Ovary (tissue), 9 donors: ENCODE data around the gene ATP6V0A4. TPM values are rescaled to one million over a fixed set of nuclear protein-coding genes. Genes with fewer than 3 reads are reported as not detected.

Experiments
- DNase-seq, 5 donors: peaks; one replicate each; pipeline ENCODE4 v3.0.0-alpha.2; 2019 to 2020
- H3K27ac ChIP-seq, 2 donors: fragments of 200-600 bp; one replicate each; pipeline versions ENCODE4 v1.5.1 to v1.8.0; 2019 to 2022
- H3K27me3 ChIP-seq: fragments of 200-600 bp; one replicate; pipeline ENCODE4 v1.8.0; 2022
- H3K36me3 ChIP-seq: fragments of 200-600 bp; sonication (generic); one replicate; pipeline ENCODE4 v1.5.1; 2019
- H3K4me1 ChIP-seq: one replicate; pipeline ENCODE4 v1.8.1; 2013; ENCODE audit warnings: mild to moderate bottlenecking, moderate library complexity; ENCODE audit not compliant: insufficient read depth
- H3K4me3 ChIP-seq: fragments of 200-600 bp; sonication (generic); one replicate; pipeline ENCODE4 v1.5.1; 2017
- H3K9me3 ChIP-seq, 2 donors: fragments of 200-600 bp in 1 of 2; sonication (generic) in 1 of 2; one replicate each; pipeline versions ENCODE4 v1.5.1 to v1.8.1; 2013 to 2019; ENCODE audit warnings: mild to moderate bottlenecking in 1 of 2, moderate library complexity in 1 of 2
- EP300 ChIP-seq: sonication (generic); formaldehyde crosslinking; IDR thresholded peaks from one replicate; pipeline ENCODE4 v1.6.1; 2017; ENCODE audit warnings: antibody characterized with exemption
- POLR2A ChIP-seq: fragments of 450-650 bp; IDR thresholded peaks from one replicate; pipeline ENCODE4 v1.6.1; 2017; ENCODE audit warnings: antibody characterized with exemption, mild to moderate bottlenecking, moderate library complexity
- WGBS, 3 donors: extraction: QIAGEN DNeasy Blood & Tissue Kit in 1 of 3; methylation state at CpG; one replicate each; pipeline versions ENCODE4 v1.1.5 to v1.1.7; 2013 to 2017; 5-methylcytosine and 5-hydroxymethylcytosine counted together
- intact Hi-C, 4 donors: fragments of 100-400 bp; cut with DNase I; formaldehyde crosslinking; loops; one replicate each; pipeline versions ENCODE4 v1.11.0 to v1.15.1; 2022 to 2023
- polyA plus RNA-seq, 2 donors: library from polyadenylated mRNA; stranded (reverse); fragments of 200-250 nt in 1 of 2; fragments of 350-450 nt in 1 of 2; fragmentation: Illumina TruSeq in 1 of 2; extraction: RNeasy Lipid Tissue Mini Kit (QIAGEN cat#74804) in 1 of 2; gene quantifications; one replicate each; pipeline ENCODE4 v1.2.3, GENCODE V29; 2013 to 2014
- total RNA-seq, 7 donors: library from RNA; depleted of rRNA in 2 of 7; stranded (reverse); fragments of >200 nt in 2 of 7; fragmentation: NEBNext Ultra II Directional in 3 of 7; extraction: Animal tissue kit (Norgen Biotek cat#: 25700) in 3 of 7; gene quantifications; one replicate each; pipeline versions ENCODE4 v1.1.0 to v1.2.4, GENCODE V29; 2016 to 2023
- TF ChIP-seq, protein P1 (sequence below), 3 donors: fragments of 450-650 bp in 2 of 3; fragments of 200-600 bp in 1 of 3; IDR thresholded peaks; one replicate each; pipeline versions ENCODE4 v1.5.1 to v1.8.0; 2016 to 2022; ENCODE audit warnings: antibody characterized with exemption in 3 of 3, mild to moderate bottlenecking in 1 of 3
- donor health status: DM: no; HTN: no; CAD: no; lungs with moderate emphysema.
- donor health status: DM: no; HTN: no; CAD: no.
- donor health status: Bipolar disorder and iron deficiency.
- donor health status: DM: yes; HTN: yes; CAD: no.
- donor health status: DM: no; HTN: no; CAD: no.
- donor health status: DM: yes; HTN: yes; CAD: no.

Gene ATP6V0A4
- total and polyA plus RNA-seq, 9 donors = 1.7 TPM; not detected in 8

- no peak overlapping the region for H3K4me3 ChIP-seq
- WGBS, 3 donors = 93 to 95% (median 95%) methylated on average over 9 of the region's 9 CpGs
- H3K4me1 ChIP-seq = no peaks in the 10 kb centered on the region
- H3K27me3 ChIP-seq = no peaks in the 10 kb centered on the region
- no peak for DNase-seq
- TF ChIP-seq EP300 = no peak
- TF ChIP-seq, protein P1, sequence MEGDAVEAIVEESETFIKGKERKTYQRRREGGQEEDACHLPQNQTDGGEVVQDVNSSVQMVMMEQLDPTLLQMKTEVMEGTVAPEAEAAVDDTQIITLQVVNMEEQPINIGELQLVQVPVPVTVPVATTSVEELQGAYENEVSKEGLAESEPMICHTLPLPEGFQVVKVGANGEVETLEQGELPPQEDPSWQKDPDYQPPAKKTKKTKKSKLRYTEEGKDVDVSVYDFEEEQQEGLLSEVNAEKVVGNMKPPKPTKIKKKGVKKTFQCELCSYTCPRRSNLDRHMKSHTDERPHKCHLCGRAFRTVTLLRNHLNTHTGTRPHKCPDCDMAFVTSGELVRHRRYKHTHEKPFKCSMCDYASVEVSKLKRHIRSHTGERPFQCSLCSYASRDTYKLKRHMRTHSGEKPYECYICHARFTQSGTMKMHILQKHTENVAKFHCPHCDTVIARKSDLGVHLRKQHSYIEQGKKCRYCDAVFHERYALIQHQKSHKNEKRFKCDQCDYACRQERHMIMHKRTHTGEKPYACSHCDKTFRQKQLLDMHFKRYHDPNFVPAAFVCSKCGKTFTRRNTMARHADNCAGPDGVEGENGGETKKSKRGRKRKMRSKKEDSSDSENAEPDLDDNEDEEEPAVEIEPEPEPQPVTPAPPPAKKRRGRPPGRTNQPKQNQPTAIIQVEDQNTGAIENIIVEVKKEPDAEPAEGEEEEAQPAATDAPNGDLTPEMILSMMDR (IDR thresholded peaks at IDR 0.05) = no peak
- no peak for TF ChIP-seq POLR2A
- no peaks in the 10 kb centered on the region for H3K9me3 ChIP-seq
- H3K36me3 ChIP-seq = no peaks in the 10 kb centered on the region
- intact Hi-C loops = no loop called here
- H3K27ac ChIP-seq = no peak overlapping the region
These were observed 1.9 kb downstream of the ATP6V0A4 start for GRCh38 chr7:138796038-138796615.

GRCh38 chr7:138785587-138786437, 12.2 kb downstream of the ATP6V0A4 start:
- H3K9me3 ChIP-seq = peaks cover 0 to 4% of the 10 kb centered on the region in 2 donors
- 37 to 44% (median 39%) methylated on average over 10 of the region's 10 CpGs for WGBS, 3 donors
- DNase-seq = no peak
- no peak overlapping the region for H3K27ac ChIP-seq
- intact Hi-C loops = no loop called here
- H3K4me3 ChIP-seq = no peak overlapping the region
- no peaks in the 10 kb centered on the region for H3K4me1 ChIP-seq
- H3K27me3 ChIP-seq = no peaks in the 10 kb centered on the region
- TF ChIP-seq, protein P1 (IDR thresholded peaks at IDR 0.05) = no peak
- TF ChIP-seq POLR2A (no peak), EP300 (no peak)
- no peaks in the 10 kb centered on the region for H3K36me3 ChIP-seq

- WGBS, 3 donors = 56 to 61% (median 56%) methylated on average over 4 of the region's 4 CpGs
- no peaks in the 10 kb centered on the region for H3K36me3 ChIP-seq
- DNase-seq = no peak
- H3K27me3 ChIP-seq = no peaks in the 10 kb centered on the region
- intact Hi-C loops = no loop called here
- H3K4me1 ChIP-seq = no peaks in the 10 kb centered on the region
- TF ChIP-seq, protein P1 (IDR thresholded peaks at IDR 0.05) = no peak
- no peak for TF ChIP-seq POLR2A
- H3K9me3 ChIP-seq = peaks cover 0 to 4% of the 10 kb centered on the region in 2 donors
- H3K27ac ChIP-seq = no peak overlapping the region
- H3K4me3 ChIP-seq = no peak overlapping the region
These were observed 13.3 kb downstream of the ATP6V0A4 start for GRCh38 chr7:138784692-138785091.

GRCh38 chr7:138781004-138781403, 17.0 kb downstream of the ATP6V0A4 start:
- whole genome bisulfite sequencing, 3 donors = 76 to 78% (median 77%) methylated on average over 2 of the region's 2 CpGs
- no peaks in the 10 kb centered on the region for H3K9me3 ChIP-seq
- H3K27me3 ChIP-seq = no peaks in the 10 kb centered on the region
- DNase-seq = no peak
- H3K27ac ChIP-seq = no peak overlapping the region
- H3K4me3 ChIP-seq = no peak overlapping the region
- TF ChIP-seq, protein P1 (IDR thresholded peaks at IDR 0.05) = no peak
- TF ChIP-seq POLR2A (no peak), EP300 (no peak)
- H3K4me1 ChIP-seq = no peaks in the 10 kb centered on the region
- no peaks in the 10 kb centered on the region for H3K36me3 ChIP-seq
- intact Hi-C loops = no loop called here
